A549 (cell line): ENCODE data around the gene HIGD1B. TPM values are rescaled to one million over a fixed set of nuclear protein-coding genes. Genes with fewer than 3 reads are reported as not detected.

ENCODE experiments used
- ATAC-seq, 2 experiments: fragments of 200-7000 bp in 1 of 2; fragments of >200 bp in 1 of 2; cut with Nextera tagmentation in 1 of 2; cut with Tn5 transposase in 1 of 2; 3 replicates each; pipeline versions ENCODE4 v1.8.0 to v1.9.1; 2018 to 2020; ENCODE audit warnings: mild to moderate bottlenecking in 1 of 2, moderate library complexity in 1 of 2
- CTCF ChIA-PET: fragments of 300-600 bp; sonication (Branson Sonifier 250); formaldehyde crosslinking; extraction: SDS; loops from one replicate; lab custom pipeline; 2021; ENCODE audit warnings: antibody characterized with exemption, inconsistent platforms; lab: Yijun Ruan, JAX
- POLR2A ChIA-PET: fragments of 350-600 bp; formaldehyde crosslinking; extraction: SDS; loops from one replicate; lab custom pipeline; 2021; ENCODE audit warnings: antibody characterized with exemption, inconsistent platforms; lab: Yijun Ruan, JAX
- DNase-seq, 2 experiments: peaks; one replicate each; pipeline versions ENCODE4 v3.0.0 to v3.0.0-alpha.2; 2011 to 2016; ENCODE audit warnings: low read depth in 1 of 2, low spot score in 1 of 2
- FAIRE-seq: peaks from 2 replicates; lab custom pipeline; 2011; peaks lifted over from hg19 to GRCh38; lab: Jason Lieb, UNC
- H3K27ac ChIP-seq, 2 experiments: fragments of >200 bp; sonication (Bioruptor Twin); formaldehyde crosslinking; 3 replicates each; pipeline ENCODE4 v1.5.1; 2016 to 2017
- H3K4me1 ChIP-seq: fragments of >200 bp; sonication (Bioruptor Twin); formaldehyde crosslinking; 3 replicates; pipeline ENCODE4 v1.6.1; 2016
- H3K4me2 ChIP-seq: fragments of >200 bp; sonication (Bioruptor Twin); formaldehyde crosslinking; 3 replicates; pipeline ENCODE4 v1.6.1; 2016
- H3K4me3 ChIP-seq: fragments of >200 bp; sonication (Bioruptor Twin); formaldehyde crosslinking; 3 replicates; pipeline ENCODE4 v1.5.1; 2016
- H3K9me3 ChIP-seq: fragments of >200 bp; sonication (Bioruptor Twin); formaldehyde crosslinking; 3 replicates; pipeline ENCODE4 v1.6.1; 2016
- BHLHE40 ChIP-seq: IDR thresholded peaks from 2 replicates; pipeline ENCODE4 v1.6.1; 2012; ENCODE audit warnings: low read depth, low read length, inconsistent platforms
- CBX2 ChIP-seq: fragments of 200-600 bp; sonication (generic); IDR thresholded peaks from 2 replicates; pipeline ENCODE4 v1.6.1; 2016; ENCODE audit warnings: low read depth, mild to moderate bottlenecking, borderline replicate concordance
- CEBPB ChIP-seq, 2 experiments: fragments of >200 bp in 1 of 2; sonication (Bioruptor Twin) in 1 of 2; formaldehyde crosslinking in 1 of 2; IDR thresholded peaks; 2 replicates each; pipeline ENCODE4 v1.6.1; 2012 to 2016
- CHD2 ChIP-seq: fragments of 150-350 bp; IDR thresholded peaks from 2 replicates; pipeline ENCODE4 v1.6.1; 2014; ENCODE audit warnings: low read length; ENCODE audit not compliant: partially characterized antibody
- EHMT2 ChIP-seq: fragments of 200-600 bp; sonication (generic); IDR thresholded peaks from 2 replicates; pipeline ENCODE4 v1.6.1; 2016; ENCODE audit warnings: antibody characterized with exemption, low read depth, mild to moderate bottlenecking, moderate library complexity
- EP300 ChIP-seq, 2 experiments: fragments of >200 bp; sonication (Bioruptor Twin); formaldehyde crosslinking; IDR thresholded peaks; 2 replicates in 1 of 2; 3 replicates in 1 of 2; pipeline ENCODE4 v1.6.1; 2016 to 2017
- ESRRA ChIP-seq: fragments of 150-350 bp; IDR thresholded peaks from 2 replicates; pipeline ENCODE4 v1.6.1; 2014; ENCODE audit warnings: mild to moderate bottlenecking, low read length, borderline replicate concordance
- FOXS1 ChIP-seq: fragments of 250-450 bp; sonication (Bioruptor Pico); IDR thresholded peaks from 2 replicates; pipeline ENCODE4 v1.5.0; 2020; ENCODE audit warnings: mild to moderate bottlenecking, moderate library complexity
- HEYL ChIP-seq: fragments of 250-450 bp; sonication (Bioruptor Pico); IDR thresholded peaks from 2 replicates; pipeline ENCODE4 v1.8.0; 2021; ENCODE audit warnings: mild to moderate bottlenecking, moderate library complexity
- HOXA7 ChIP-seq: fragments of 250-450 bp; sonication (Bioruptor Pico); IDR thresholded peaks from 2 replicates; pipeline ENCODE4 v1.5.0; 2020; ENCODE audit warnings: mild to moderate bottlenecking, moderate library complexity
- HOXB5 ChIP-seq: fragments of 250-450 bp; sonication (Bioruptor Pico); IDR thresholded peaks from 2 replicates; pipeline ENCODE4 v1.5.0; 2020; ENCODE audit warnings: mild to moderate bottlenecking, moderate library complexity
- JUN ChIP-seq, 2 experiments: fragments of >200 bp; sonication (Bioruptor Twin); formaldehyde crosslinking; IDR thresholded peaks; 2 replicates in 1 of 2; 3 replicates in 1 of 2; pipeline ENCODE4 v1.6.1; 2016 to 2017
- KDM1A ChIP-seq: fragments of 200-600 bp; sonication (generic); IDR thresholded peaks from 2 replicates; pipeline ENCODE4 v1.6.1; 2016; ENCODE audit warnings: low read depth, mild to moderate bottlenecking
- MYC ChIP-seq: IDR thresholded peaks from 2 replicates; pipeline ENCODE4 v1.6.1; 2012; ENCODE audit warnings: mild to moderate bottlenecking, inconsistent platforms, low read length, improper control_type of control experiment, borderline replicate concordance
- NR3C1 ChIP-seq: fragments of >200 bp; sonication (Bioruptor Twin); formaldehyde crosslinking; IDR thresholded peaks from 3 replicates; pipeline ENCODE4 v1.6.1; 2017
- PHF8 ChIP-seq: fragments of 200-600 bp; sonication (generic); IDR thresholded peaks from 2 replicates; pipeline ENCODE4 v1.6.1; 2016; ENCODE audit warnings: low read depth, mild to moderate bottlenecking, antibody characterized with exemption, moderate library complexity, borderline replicate concordance
- POLR2AphosphoS2 ChIP-seq: conservative IDR thresholded peaks from 2 replicates; pipeline ENCODE4 v1.6.1; 2012; ENCODE audit warnings: low read length, improper control_type of control experiment, inconsistent platforms
- RCOR1 ChIP-seq: fragments of 150-350 bp; IDR thresholded peaks from 2 replicates; pipeline ENCODE4 v1.6.1; 2014; ENCODE audit warnings: antibody characterized with exemption, low read length, low read depth
- SMC3 ChIP-seq: fragments of >200 bp; sonication (Bioruptor Twin); formaldehyde crosslinking; IDR thresholded peaks from 3 replicates; pipeline ENCODE4 v1.6.1; 2018; ENCODE audit warnings: inconsistent platforms
- SREBF2 ChIP-seq: fragments of 450-650 bp; IDR thresholded peaks from 2 replicates; pipeline ENCODE4 v1.6.1; 2014; ENCODE audit warnings: mild to moderate bottlenecking, moderate library complexity
- TP53 ChIP-seq: fragments of 250-450 bp; sonication (Bioruptor Pico); IDR thresholded peaks from 2 replicates; pipeline ENCODE4 v1.5.0; 2021; ENCODE audit warnings: mild to moderate bottlenecking, moderate library complexity
- ZNF302 ChIP-seq: fragments of 250-450 bp; sonication (Bioruptor Pico); IDR thresholded peaks from 2 replicates; pipeline ENCODE4 v1.9.0; 2021; ENCODE audit warnings: inconsistent platforms, mild to moderate bottlenecking, moderate library complexity
- ZSCAN20 ChIP-seq: fragments of 250-450 bp; sonication (Bioruptor Pico); IDR thresholded peaks from 2 replicates; pipeline ENCODE4 v1.8.0; 2022; ENCODE audit warnings: mild to moderate bottlenecking, moderate library complexity
- WGBS: methylation state at CpG from one replicate; pipeline ENCODE4 v1.1.6; 2017; ENCODE audit errors: missing lambda C conversion rate; 5-methylcytosine and 5-hydroxymethylcytosine counted together
- polyA plus RNA-seq, 4 experiments: library from polyadenylated mRNA; depleted of rRNA in 3 of 4; stranded (reverse); fragments of >200 nt; fragmentation: RNase III in 1 of 4; extraction: RNeasy Plus Mini Kit Qiagen cat#74134 plus additional on column Dnase treatment in 1 of 4; gene quantifications; 2 replicates in 3 of 4; 3 replicates in 1 of 4; pipeline ENCODE4 v1.2.3, GENCODE V29; 2011 to 2017
- TF ChIP-seq, protein P1 (sequence below): IDR thresholded peaks from 2 replicates; pipeline ENCODE4 v1.6.1; 2012
- TF ChIP-seq, protein P2 (sequence below): IDR thresholded peaks from 2 replicates; pipeline ENCODE4 v1.6.1; 2012
- TF ChIP-seq, protein P3 (sequence below): fragments of 250-450 bp; sonication (Bioruptor Pico); IDR thresholded peaks from 2 replicates; pipeline ENCODE4 v1.5.0; 2020; ENCODE audit warnings: low read depth, mild to moderate bottlenecking, moderate library complexity

The HIGD1B gene
- polyA plus RNA-seq, 2 of the 4 experiments (the other 2 are of a cell fraction): not detected

DNA sequence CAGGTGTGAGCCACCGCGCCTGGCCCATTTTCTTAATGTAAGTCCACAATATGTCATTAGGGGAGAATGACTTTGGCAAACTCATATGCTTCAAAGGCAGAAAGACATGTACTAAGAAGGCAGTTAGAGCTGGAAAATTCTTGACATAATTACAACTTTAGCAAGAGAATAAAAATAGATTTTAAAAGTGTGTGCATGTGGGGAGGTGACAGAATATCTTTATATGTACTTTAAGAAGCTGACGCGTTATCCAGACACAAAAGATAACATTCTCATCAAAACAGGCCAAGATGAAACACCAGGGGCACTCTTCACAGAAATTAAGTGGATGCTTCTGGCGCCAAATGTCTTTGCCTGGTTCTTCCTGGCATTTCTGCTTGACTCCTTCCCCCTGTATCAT is 45.8 kb upstream of the HIGD1B start (continued):
- TF ChIP-seq BHLHE40: no peak

DNA sequence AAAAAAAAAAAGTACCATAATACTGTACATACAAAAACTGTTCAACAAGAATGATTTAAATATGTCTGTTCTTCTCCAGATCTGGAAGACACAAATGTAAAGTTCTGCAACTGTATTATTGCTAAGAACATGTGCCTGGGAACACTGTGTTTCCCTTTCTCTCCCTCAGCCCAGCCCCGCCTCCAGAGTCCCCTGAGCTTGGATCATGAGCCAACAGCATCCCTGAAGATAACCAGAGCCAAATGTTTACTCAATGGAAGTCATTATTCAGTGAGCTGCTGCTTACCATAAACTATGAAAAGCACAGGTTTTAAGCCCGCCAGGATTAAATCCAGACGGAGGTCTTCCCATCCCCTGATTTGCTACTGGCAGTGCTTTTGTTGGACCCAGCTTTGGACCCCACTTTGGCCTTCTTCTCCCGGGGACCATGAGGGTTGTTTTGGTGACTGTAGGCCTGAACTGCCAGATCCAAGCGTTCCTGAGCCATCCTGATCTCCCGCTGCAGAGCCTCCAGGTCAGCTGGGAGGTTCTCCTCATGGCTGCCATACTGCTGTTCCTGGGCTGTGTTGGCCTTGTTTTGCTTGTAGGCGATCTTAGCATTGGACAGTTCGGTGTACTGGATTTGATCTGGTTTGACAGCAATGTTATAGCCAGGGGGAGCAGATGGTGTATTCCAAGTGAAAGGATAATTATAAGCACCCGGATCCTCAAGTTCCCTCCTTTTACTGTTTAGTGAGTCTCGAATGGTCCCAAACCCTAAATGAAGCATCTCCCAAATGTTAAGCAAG is 43.2 kb upstream of the HIGD1B start:
- DNase-seq: no peak
- Histone ChIP-seq H3K9me3 (no peaks in the 10 kb centered on the region), H3K27ac (no peak overlapping the region), H3K4me1 (peaks cover 8% of the 10 kb centered on the region; the same call in 2 of the 3 replicates), H3K4me3 (no peak overlapping the region), H3K4me2 (no peak overlapping the region)
- no peak; a peak in 1 of 6 replicates for ATAC-seq
- ChIA-PET CTCF (interaction anchor here (0.8 to 4.5 kb wide), 5 partner anchors 26 to 78 kb away, joined by 3 to 26 read pairs (median 9); no protein-coding TSS in a partner anchor), POLR2A (no interaction called here)
- 94% methylated on average over 10 of the region's 10 CpGs for WGBS
- no peak for TF ChIP-seq HOXA7 (CRISPR knock-in tag)
- no peak for TF ChIP-seq ESRRA
- no peak for TF ChIP-seq CBX2
- TF ChIP-seq KDM1A: no peak
- no peak for TF ChIP-seq TP53 (CRISPR knock-in tag)
- TF ChIP-seq EHMT2: no peak
- no peak for TF ChIP-seq JUN (IDR thresholded peaks at IDR 0.05)
- TF ChIP-seq MYC: no peak
- TF ChIP-seq EP300 (IDR thresholded peaks at IDR 0.05): no peak
- no peak for TF ChIP-seq HEYL (CRISPR knock-in tag)
- no peak for TF ChIP-seq RCOR1
- TF ChIP-seq HOXB5 (CRISPR knock-in tag): no peak
- no peak for TF ChIP-seq SREBF2
- no peak for TF ChIP-seq NR3C1
- TF ChIP-seq, protein P1, sequence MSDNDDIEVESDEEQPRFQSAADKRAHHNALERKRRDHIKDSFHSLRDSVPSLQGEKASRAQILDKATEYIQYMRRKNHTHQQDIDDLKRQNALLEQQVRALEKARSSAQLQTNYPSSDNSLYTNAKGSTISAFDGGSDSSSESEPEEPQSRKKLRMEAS: no peak
- TF ChIP-seq, protein P2, sequence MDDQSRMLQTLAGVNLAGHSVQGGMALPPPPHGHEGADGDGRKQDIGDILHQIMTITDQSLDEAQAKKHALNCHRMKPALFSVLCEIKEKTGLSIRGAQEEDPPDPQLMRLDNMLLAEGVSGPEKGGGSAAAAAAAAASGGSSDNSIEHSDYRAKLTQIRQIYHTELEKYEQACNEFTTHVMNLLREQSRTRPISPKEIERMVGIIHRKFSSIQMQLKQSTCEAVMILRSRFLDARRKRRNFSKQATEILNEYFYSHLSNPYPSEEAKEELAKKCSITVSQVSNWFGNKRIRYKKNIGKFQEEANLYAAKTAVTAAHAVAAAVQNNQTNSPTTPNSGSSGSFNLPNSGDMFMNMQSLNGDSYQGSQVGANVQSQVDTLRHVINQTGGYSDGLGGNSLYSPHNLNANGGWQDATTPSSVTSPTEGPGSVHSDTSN: no peak
- TF ChIP-seq FOXS1 (CRISPR knock-in tag): no peak
- TF ChIP-seq ZNF302: no peak
- TF ChIP-seq CEBPB (IDR thresholded peaks at IDR 0.05): no peak
- TF ChIP-seq ZSCAN20 (CRISPR knock-in tag): no peak
- peak; percentile 7 for FAIRE-seq

DNA sequence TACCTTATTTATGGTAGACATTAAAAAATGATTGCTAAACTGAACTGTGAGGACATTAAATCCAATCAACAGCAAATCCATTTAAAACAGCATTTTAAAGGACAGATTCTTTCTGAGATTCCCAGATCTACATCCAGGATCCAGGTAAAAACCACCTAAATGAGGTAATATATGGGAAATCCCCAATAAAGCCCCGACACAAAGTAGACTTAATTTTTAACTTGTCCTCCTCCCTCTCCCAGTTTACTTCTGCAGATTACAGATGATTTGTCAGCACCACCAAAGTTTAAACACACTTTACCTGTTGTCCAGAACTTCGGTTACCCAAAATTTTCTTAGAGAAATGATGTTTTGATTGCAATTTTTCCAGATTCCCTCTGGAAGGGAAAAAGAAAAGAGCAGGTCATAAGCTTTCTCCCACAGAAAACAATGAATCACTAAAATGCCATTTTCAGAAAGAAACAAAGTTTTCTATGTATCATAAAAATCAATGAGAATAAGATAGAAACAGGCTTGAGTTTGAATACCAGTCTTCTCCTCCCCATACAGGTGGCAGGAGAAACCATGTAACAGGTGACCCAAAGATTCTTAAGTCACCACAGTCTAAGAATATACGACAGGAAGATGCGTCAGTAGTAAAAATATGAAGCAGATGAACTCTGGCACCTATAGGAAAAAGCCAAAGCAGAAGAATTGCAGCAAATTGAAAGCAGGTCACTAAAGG is 40.4 kb upstream of the HIGD1B start:
- ChIA-PET CTCF (interaction anchor here (0.7 to 8.5 kb wide), 7 partner anchors 9 to 59 kb away, joined by 3 to 98 read pairs (median 5); no protein-coding TSS in a partner anchor), POLR2A (no interaction called here)
- WGBS: 61% methylated on average over 4 of the region's 4 CpGs

More for the DNA sequence above, 40.4 kb upstream of the HIGD1B start:
- no peak for ATAC-seq
- no peak for DNase-seq
- no peak for TF ChIP-seq TP53 (CRISPR knock-in tag)
- TF ChIP-seq BHLHE40: no peak
- TF ChIP-seq SREBF2: no peak
- TF ChIP-seq EHMT2: no peak
- TF ChIP-seq CHD2: no peak
- TF ChIP-seq POLR2AphosphoS2: no peak
- TF ChIP-seq, protein P3, sequence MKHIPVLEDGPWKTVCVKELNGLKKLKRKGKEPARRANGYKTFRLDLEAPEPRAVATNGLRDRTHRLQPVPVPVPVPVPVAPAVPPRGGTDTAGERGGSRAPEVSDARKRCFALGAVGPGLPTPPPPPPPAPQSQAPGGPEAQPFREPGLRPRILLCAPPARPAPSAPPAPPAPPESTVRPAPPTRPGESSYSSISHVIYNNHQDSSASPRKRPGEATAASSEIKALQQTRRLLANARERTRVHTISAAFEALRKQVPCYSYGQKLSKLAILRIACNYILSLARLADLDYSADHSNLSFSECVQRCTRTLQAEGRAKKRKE (CRISPR knock-in tag): no peak
- no peak for TF ChIP-seq JUN (IDR thresholded peaks at IDR 0.05)
- TF ChIP-seq, protein P2: no peak
- no peak for TF ChIP-seq CBX2
- TF ChIP-seq PHF8: no peak
- TF ChIP-seq SMC3: no peak
- no peak for TF ChIP-seq ESRRA
- TF ChIP-seq, all 56 proteins: peak for 0
- FAIRE-seq: no peak
- no peak overlapping the region for H3K27ac ChIP-seq
- H3K4me3 ChIP-seq: no peak overlapping the region
- 0 out of 3 replicates have a peak overlapping the region, but pooled peaks have one; percentile 2 for H3K4me2 ChIP-seq
- H3K9me3 ChIP-seq: no peaks in the 10 kb centered on the region
- H3K4me1 ChIP-seq: peaks cover 8% of the 10 kb centered on the region; the same call in 2 of the 3 replicates
